Endothelial cell of umbilical vein (primary cell): ENCODE data around the gene LDB3. TPM values are rescaled to one million over a fixed set of nuclear protein-coding genes. Genes with fewer than 3 reads are reported as not detected.

ENCODE experiments used
- BruUV-seq: library from RNA; stranded (reverse); fragments of 400-500 nt; replicated peaks from 2 replicates; lab custom pipeline; 2021; lab: Mats Ljungman, UMichigan
- CTCF ChIA-PET: fragments of 300-600, 350-600 bp; sonication (Branson Sonifier 250); formaldehyde crosslinking; loops from one replicate; lab custom pipeline; 2021; ENCODE audit warnings: antibody characterized with exemption, inconsistent platforms; lab: Charles Lee
- POLR2A ChIA-PET: fragments of 300-600, 350-600 bp; sonication (Branson Sonifier 250); formaldehyde crosslinking; loops from one replicate; lab custom pipeline; 2021; ENCODE audit warnings: antibody characterized with exemption, inconsistent platforms; lab: Charles Lee
- DNase-seq: peaks from one replicate; pipeline ENCODE4 v3.0.0-alpha.2; 2011; ENCODE audit warnings: low read depth, low spot score
- FAIRE-seq: peaks from 2 replicates; lab custom pipeline; 2011; peaks lifted over from hg19 to GRCh38; lab: Jason Lieb, UNC
- H2AFZ ChIP-seq: 2 replicates; pipeline ENCODE4 v1.6.0; 2012; ENCODE audit warnings: low read depth, low read length, control low read depth, inconsistent platforms
- H3K27ac ChIP-seq: 2 replicates; pipeline ENCODE4 v1.5.1; 2011; ENCODE audit warnings: low read depth, mild to moderate bottlenecking, control low read depth, low read length, moderate library complexity; ENCODE audit not compliant: insufficient read depth
- H3K27me3 ChIP-seq, 2 experiments: 2 replicates each; pipeline versions ENCODE4 v1.6.0 to v1.6.1; 2011; ENCODE audit warnings: low read length in 2 of 2, mixed read lengths in 1 of 2; ENCODE audit not compliant: control insufficient read depth in 2 of 2, insufficient read depth in 2 of 2
- H3K36me3 ChIP-seq, 2 experiments: 2 replicates in 1 of 2; 3 replicates in 1 of 2; pipeline ENCODE4 v1.5.1; 2011; ENCODE audit warnings: low read length in 2 of 2, mild to moderate bottlenecking in 1 of 2, moderate library complexity in 1 of 2; ENCODE audit not compliant: control insufficient read depth in 2 of 2, insufficient read depth in 2 of 2; ENCODE audit errors: extremely low read depth in 1 of 2
- H3K4me1 ChIP-seq: 3 replicates; pipeline ENCODE4 v1.5.1; 2011; ENCODE audit warnings: mild to moderate bottlenecking, low read length; ENCODE audit not compliant: control insufficient read depth, insufficient read depth; ENCODE audit errors: extremely low read depth
- H3K4me2 ChIP-seq: 2 replicates; pipeline ENCODE4 v1.6.1; 2011; ENCODE audit warnings: low read length, control low read depth, mixed read lengths; ENCODE audit not compliant: insufficient read depth
- H3K4me3 ChIP-seq, 3 experiments: fragments of 200-600 bp in 1 of 3; sonication (generic), shearing (Covaris generic) in 1 of 3; replicated peaks in 1 of 3; 2 replicates each; pipeline ENCODE4 v1.5.1; 2011 to 2016; ENCODE audit warnings: control low read depth in 3 of 3, low read length in 3 of 3, mild to moderate bottlenecking in 2 of 3, inconsistent platforms in 1 of 3, low read depth in 1 of 3, moderate library complexity in 1 of 3; ENCODE audit not compliant: insufficient read depth in 1 of 3
- H3K79me2 ChIP-seq: 2 replicates; pipeline ENCODE4 v1.6.0; 2012; ENCODE audit warnings: low read length, inconsistent platforms; ENCODE audit not compliant: control insufficient read depth, insufficient read depth
- H3K9ac ChIP-seq: replicated peaks from 2 replicates; pipeline ENCODE3; 2011; ENCODE audit warnings: low read length, control low read depth; ENCODE audit not compliant: insufficient read depth; ENCODE audit errors: extremely low read depth
- H3K9me1 ChIP-seq: replicated peaks from 3 replicates; pipeline ENCODE4 v1.6.0; 2011; ENCODE audit warnings: mild to moderate bottlenecking, low read length; ENCODE audit not compliant: control insufficient read depth, insufficient read depth; ENCODE audit errors: extremely low read depth
- H3K9me3 ChIP-seq: replicated peaks from 2 replicates; pipeline ENCODE4 v1.5.1; 2012; ENCODE audit warnings: low read length, inconsistent platforms; ENCODE audit not compliant: control insufficient read depth, insufficient read depth
- H4K20me1 ChIP-seq: replicated peaks from 2 replicates; pipeline ENCODE3; 2011; ENCODE audit warnings: mild to moderate bottlenecking, low read length; ENCODE audit not compliant: control insufficient read depth, insufficient read depth; ENCODE audit errors: extremely low read depth
- CTCF ChIP-seq, 2 donors: IDR thresholded peaks; 1 replicate in 1 of 2; 2 replicates in 1 of 2; pipeline ENCODE4 v1.5.1; 2011; ENCODE audit warnings: low read length in 2 of 2, mild to moderate bottlenecking in 2 of 2, moderate library complexity in 2 of 2, control low read depth in 1 of 2, inconsistent platforms in 1 of 2, low read depth in 1 of 2; ENCODE audit not compliant: insufficient read depth in 1 of 2; ENCODE audit errors: extremely low read depth in 1 of 2
- EZH2 ChIP-seq: IDR thresholded peaks from 2 replicates; pipeline ENCODE4 v1.6.1; 2012; ENCODE audit warnings: borderline replicate concordance, low read depth, mild to moderate bottlenecking, moderate library complexity, low read length, inconsistent platforms; ENCODE audit not compliant: severe bottlenecking
- FOS ChIP-seq: IDR thresholded peaks from 2 replicates; pipeline ENCODE4 v1.6.1; 2011; ENCODE audit warnings: mild to moderate bottlenecking, low read length, moderate library complexity, borderline replicate concordance; ENCODE audit not compliant: insufficient read depth
- GATA2 ChIP-seq: IDR thresholded peaks from 2 replicates; pipeline ENCODE4 v1.7.0; 2011; ENCODE audit warnings: low read depth, mild to moderate bottlenecking, moderate library complexity, mixed read lengths, low read length; ENCODE audit not compliant: insufficient read length, insufficient read depth
- JUN ChIP-seq: IDR thresholded peaks from 2 replicates; pipeline ENCODE4 v1.6.1; 2011; ENCODE audit warnings: borderline replicate concordance, low read depth; ENCODE audit not compliant: insufficient read length, insufficient read depth
- MAX ChIP-seq: IDR thresholded peaks from 2 replicates; pipeline ENCODE4 v1.6.1; 2011; ENCODE audit not compliant: insufficient read depth, insufficient read length
- MYC ChIP-seq: IDR thresholded peaks from one replicate; pipeline ENCODE4 v1.6.1; 2011; ENCODE audit warnings: mild to moderate bottlenecking, low read depth, low read length
- POLR2A ChIP-seq: IDR thresholded peaks from 2 replicates; pipeline ENCODE4 v1.6.1; 2012; ENCODE audit warnings: low read depth, mild to moderate bottlenecking, control low read depth, low read length
- POLR2AphosphoS5 ChIP-seq: IDR thresholded peaks from 2 replicates; pipeline ENCODE4 v1.6.1; 2012; ENCODE audit warnings: low read depth, mild to moderate bottlenecking, control low read depth, low read length, moderate library complexity; ENCODE audit not compliant: insufficient read depth
- dilution Hi-C: fragments of 300-500 bp; cut with MboI; formaldehyde crosslinking; loops from one replicate; pipeline ENCODE4 v1.15.0; 2019; ENCODE audit warnings: low sequenced_read_pairs; ENCODE audit not compliant: extremely low pct_ligation_motif_present
- intact Hi-C: fragments of 100-400 bp; cut with micrococcal nuclease; formaldehyde crosslinking; loops from one replicate; pipeline ENCODE4 v1.10.0; 2022
- polyA plus RNA-seq, 4 experiments: library from polyadenylated mRNA; depleted of rRNA in 3 of 4; stranded (reverse) in 3 of 4; unstranded in 1 of 4; fragments of >200 nt; gene quantifications; 2 replicates each; pipeline versions ENCODE4 v1.2.1 to v1.2.3, GENCODE V29; 2011 to 2012; ENCODE audit warnings: missing spikeins in 1 of 4
- total RNA-seq: library from RNA; stranded (reverse); gene quantifications from 2 replicates; pipeline ENCODE4 v1.2.3, GENCODE V29; 2021

Gene LDB3
- total and polyA plus RNA-seq, 2 donors (not counting 3 experiments of a cell fraction or from before 2014, with no cell fraction given): not detected

GRCh38 chr10:86651021-86651471 lies 17.3 kb upstream of the LDB3 start:
- no peak overlapping the region for H3K4me3 ChIP-seq
- dilution Hi-C loops: no loop called here
- H4K20me1 ChIP-seq: no peaks in the 10 kb centered on the region
- H2AFZ ChIP-seq: no peak overlapping the region
- no peak overlapping the region for H3K4me2 ChIP-seq
- CTCF ChIA-PET: no interaction called here
- no peaks in the 10 kb centered on the region for H3K9me1 ChIP-seq
- POLR2A ChIA-PET: no interaction called here
- H3K9ac ChIP-seq: no peak overlapping the region
- no peaks in the 10 kb centered on the region for H3K79me2 ChIP-seq
- no TSS peak for BruUV-seq
- H3K36me3 ChIP-seq: no peaks in the 10 kb centered on the region
- H3K4me1 ChIP-seq: no peaks in the 10 kb centered on the region
- intact Hi-C loops: no loop called here
- H3K9me3 ChIP-seq: no peaks in the 10 kb centered on the region
- no peak overlapping the region for H3K27ac ChIP-seq
- no peaks in the 10 kb centered on the region for H3K27me3 ChIP-seq
- DNase-seq: no peak
- FAIRE-seq: no peak
- TF ChIP-seq JUN: no peak
- TF ChIP-seq POLR2A: no peak
- TF ChIP-seq EZH2: no peak
- no peak for TF ChIP-seq CTCF (IDR thresholded peaks at IDR 0.05; ENCODE audit: extremely low read depth in 1 of 2, insufficient read depth in 1 of 2, low read depth in 1 of 2, low read length in 2 of 2)
- TF ChIP-seq MAX: no peak
- TF ChIP-seq POLR2AphosphoS5: no peak
- no peak for TF ChIP-seq GATA2
- no peak for TF ChIP-seq MYC
- no peak for TF ChIP-seq FOS
